Mammary epithelial cell (primary cell): ENCODE data around the gene POFUT1.

ENCODE experiments used
- EZH2 ChIP-seq: IDR thresholded peaks from 2 replicates; pipeline ENCODE4 v1.6.1; 2012; ENCODE audit warnings: low read length, inconsistent platforms, borderline replicate concordance
- TF ChIP-seq, protein P1 (sequence below), 2 donors: IDR thresholded peaks in 1 of 2; conservative IDR thresholded peaks in 1 of 2; 2 replicates each; pipeline ENCODE4 v1.5.1; 2011 to 2012; ENCODE audit warnings: inconsistent platforms in 2 of 2, low read length in 2 of 2, mild to moderate bottlenecking in 2 of 2, control low read depth in 1 of 2, low read depth in 1 of 2; ENCODE audit not compliant: insufficient read depth in 1 of 2; ENCODE audit errors: extremely low read depth in 1 of 2

DNA sequence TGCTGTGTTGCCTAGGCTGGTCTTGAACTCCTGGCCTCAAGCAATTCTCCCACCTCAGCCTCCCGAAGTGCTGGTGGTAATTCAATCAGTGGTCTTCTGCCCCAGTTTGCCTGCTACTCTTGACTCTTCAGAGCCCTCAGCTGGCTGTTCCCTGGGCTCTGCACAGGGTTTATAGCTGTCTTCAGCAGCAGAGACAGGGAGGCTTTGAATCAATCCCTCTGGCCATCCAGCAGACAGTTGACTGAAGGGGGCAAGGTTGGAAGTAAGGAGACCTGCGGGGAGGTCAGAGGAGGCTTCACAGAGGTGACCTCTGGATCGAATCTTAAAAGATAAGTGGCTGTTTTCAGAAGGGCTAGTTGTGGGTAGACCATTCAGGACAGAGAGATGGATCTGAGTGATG lies 43.8 kb downstream of the POFUT1 start:
- TF ChIP-seq, protein P1, sequence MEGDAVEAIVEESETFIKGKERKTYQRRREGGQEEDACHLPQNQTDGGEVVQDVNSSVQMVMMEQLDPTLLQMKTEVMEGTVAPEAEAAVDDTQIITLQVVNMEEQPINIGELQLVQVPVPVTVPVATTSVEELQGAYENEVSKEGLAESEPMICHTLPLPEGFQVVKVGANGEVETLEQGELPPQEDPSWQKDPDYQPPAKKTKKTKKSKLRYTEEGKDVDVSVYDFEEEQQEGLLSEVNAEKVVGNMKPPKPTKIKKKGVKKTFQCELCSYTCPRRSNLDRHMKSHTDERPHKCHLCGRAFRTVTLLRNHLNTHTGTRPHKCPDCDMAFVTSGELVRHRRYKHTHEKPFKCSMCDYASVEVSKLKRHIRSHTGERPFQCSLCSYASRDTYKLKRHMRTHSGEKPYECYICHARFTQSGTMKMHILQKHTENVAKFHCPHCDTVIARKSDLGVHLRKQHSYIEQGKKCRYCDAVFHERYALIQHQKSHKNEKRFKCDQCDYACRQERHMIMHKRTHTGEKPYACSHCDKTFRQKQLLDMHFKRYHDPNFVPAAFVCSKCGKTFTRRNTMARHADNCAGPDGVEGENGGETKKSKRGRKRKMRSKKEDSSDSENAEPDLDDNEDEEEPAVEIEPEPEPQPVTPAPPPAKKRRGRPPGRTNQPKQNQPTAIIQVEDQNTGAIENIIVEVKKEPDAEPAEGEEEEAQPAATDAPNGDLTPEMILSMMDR (conservative IDR thresholded peaks at IDR 0.05 in 1 of 2, IDR thresholded peaks at IDR 0.05 in 1 of 2; ENCODE audit: extremely low read depth in 1 of 2, insufficient read depth in 1 of 2, low read depth in 1 of 2, low read length in 2 of 2), result no peak
- no peak for TF ChIP-seq EZH2
